ENCODE data around the gene FGD5.

The FGD5 gene

DNA sequence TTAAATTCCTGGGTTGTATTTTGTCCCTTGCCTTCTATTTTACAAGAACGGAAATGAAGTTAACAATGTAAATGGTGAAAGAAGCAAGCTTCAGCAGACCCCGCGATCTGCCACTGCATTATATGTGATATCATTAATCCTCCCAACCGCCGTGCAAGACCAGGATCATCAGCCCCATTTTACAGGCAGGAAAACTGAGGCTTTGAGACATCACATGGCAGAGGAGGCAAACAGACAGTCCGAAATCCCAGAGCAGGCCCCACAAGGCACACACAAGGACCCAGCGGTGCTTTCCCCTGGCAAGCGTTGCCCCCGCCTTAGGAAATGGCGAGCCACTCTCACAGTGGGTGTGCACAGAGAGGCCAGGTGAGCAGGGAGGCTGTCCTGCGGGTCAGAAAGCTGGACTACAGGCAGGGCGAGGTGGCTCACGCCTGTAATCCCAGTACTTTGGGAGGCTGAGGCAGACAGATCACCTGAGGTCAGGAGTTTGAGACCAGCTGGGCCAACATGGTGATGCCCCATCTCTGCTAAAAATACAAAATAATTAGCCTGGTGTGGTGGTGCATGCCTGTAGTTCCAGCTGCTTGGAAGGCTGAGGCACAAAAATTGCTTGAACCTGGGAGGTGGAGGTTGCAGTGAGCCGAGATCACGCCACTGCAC, 16.2 kb downstream of the FGD5 start:
- Histone ChIP-seq H3K9me2 (replicated peaks; ENCODE audit: control insufficient read depth, low read length) (no peaks in the 10 kb centered on the region), H3K36me3 (ENCODE audit: control insufficient read depth, low read length) (no peaks in the 10 kb centered on the region), H3K4me2 (ENCODE audit: low read length) (no peak overlapping the region), H3K9me3 (ENCODE audit: control insufficient read depth, insufficient read depth, low read length) (no peaks in the 10 kb centered on the region), H3K79me2 (ENCODE audit: control insufficient read depth, low read length) (no peaks in the 10 kb centered on the region), H3K27ac (ENCODE audit: low read depth, low read length) (no peak overlapping the region), H4K20me1 (ENCODE audit: control insufficient read depth, insufficient read depth, low read depth, low read length) (no peaks in the 10 kb centered on the region), H3F3A (ENCODE audit: control insufficient read depth, insufficient read depth) (no peaks in the 10 kb centered on the region), H3K4me1 (ENCODE audit: control insufficient read depth, low read length) (no peaks in the 10 kb centered on the region), H3K4me3 (ENCODE audit: low read length) (no peak overlapping the region), H3K27me3 (ENCODE audit: control insufficient read depth, low read length) (peaks cover 26% of the 10 kb centered on the region)
- TF ChIP-seq, protein P1, sequence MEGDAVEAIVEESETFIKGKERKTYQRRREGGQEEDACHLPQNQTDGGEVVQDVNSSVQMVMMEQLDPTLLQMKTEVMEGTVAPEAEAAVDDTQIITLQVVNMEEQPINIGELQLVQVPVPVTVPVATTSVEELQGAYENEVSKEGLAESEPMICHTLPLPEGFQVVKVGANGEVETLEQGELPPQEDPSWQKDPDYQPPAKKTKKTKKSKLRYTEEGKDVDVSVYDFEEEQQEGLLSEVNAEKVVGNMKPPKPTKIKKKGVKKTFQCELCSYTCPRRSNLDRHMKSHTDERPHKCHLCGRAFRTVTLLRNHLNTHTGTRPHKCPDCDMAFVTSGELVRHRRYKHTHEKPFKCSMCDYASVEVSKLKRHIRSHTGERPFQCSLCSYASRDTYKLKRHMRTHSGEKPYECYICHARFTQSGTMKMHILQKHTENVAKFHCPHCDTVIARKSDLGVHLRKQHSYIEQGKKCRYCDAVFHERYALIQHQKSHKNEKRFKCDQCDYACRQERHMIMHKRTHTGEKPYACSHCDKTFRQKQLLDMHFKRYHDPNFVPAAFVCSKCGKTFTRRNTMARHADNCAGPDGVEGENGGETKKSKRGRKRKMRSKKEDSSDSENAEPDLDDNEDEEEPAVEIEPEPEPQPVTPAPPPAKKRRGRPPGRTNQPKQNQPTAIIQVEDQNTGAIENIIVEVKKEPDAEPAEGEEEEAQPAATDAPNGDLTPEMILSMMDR (IDR thresholded peaks at IDR 0.05; ENCODE audit: low read depth, low read length, poor library complexity, severe bottlenecking) = no peak
- no peak for TF ChIP-seq EZH2phosphoT487 (IDR thresholded peaks at IDR 0.05; ENCODE audit: borderline replicate concordance, low read length)

DNA sequence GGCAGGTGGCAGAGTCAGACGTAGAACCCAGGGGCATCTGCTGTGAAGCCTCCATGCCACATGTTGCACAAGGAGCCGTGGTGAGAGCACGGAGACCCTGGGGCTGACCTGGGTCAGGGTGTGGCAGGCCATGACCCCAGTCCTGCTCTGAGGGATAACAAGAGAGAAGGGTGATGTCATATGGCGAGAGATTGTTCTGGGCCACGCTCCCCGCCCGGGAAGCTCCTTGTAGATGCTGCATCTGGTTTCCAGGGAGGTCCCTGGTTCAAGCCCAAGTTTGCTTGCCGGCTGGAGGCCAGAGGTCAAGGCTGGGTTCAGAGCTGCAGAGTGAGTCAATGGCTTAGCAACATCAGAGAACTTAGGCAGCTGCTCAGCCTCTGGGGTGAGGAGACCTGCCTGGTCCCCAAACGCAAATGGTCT, 17.3 kb downstream of the FGD5 start:
- Histone ChIP-seq H3K9me2 (replicated peaks; ENCODE audit: control insufficient read depth, low read length) (no peaks in the 10 kb centered on the region), H4K20me1 (ENCODE audit: control insufficient read depth, insufficient read depth, low read depth, low read length) (no peaks in the 10 kb centered on the region), H3K4me2 (ENCODE audit: low read length) (no peak overlapping the region), H3K36me3 (ENCODE audit: control insufficient read depth, low read length) (no peaks in the 10 kb centered on the region), H3K79me2 (ENCODE audit: control insufficient read depth, low read length) (no peaks in the 10 kb centered on the region), H3K4me3 (ENCODE audit: low read length) (no peak overlapping the region), H3K4me1 (ENCODE audit: control insufficient read depth, low read length) (no peaks in the 10 kb centered on the region), H3K9me3 (ENCODE audit: control insufficient read depth, insufficient read depth, low read length) (no peaks in the 10 kb centered on the region), H3K27ac (ENCODE audit: low read depth, low read length) (no peak overlapping the region), H3F3A (ENCODE audit: control insufficient read depth, insufficient read depth) (no peaks in the 10 kb centered on the region), H3K27me3 (ENCODE audit: control insufficient read depth, low read length) (peaks cover 25% of the 10 kb centered on the region)
- no peak for TF ChIP-seq EZH2phosphoT487 (IDR thresholded peaks at IDR 0.05; ENCODE audit: borderline replicate concordance, low read length)
- TF ChIP-seq, protein P1 (IDR thresholded peaks at IDR 0.05; ENCODE audit: low read depth, low read length, poor library complexity, severe bottlenecking) = no peak

DNA sequence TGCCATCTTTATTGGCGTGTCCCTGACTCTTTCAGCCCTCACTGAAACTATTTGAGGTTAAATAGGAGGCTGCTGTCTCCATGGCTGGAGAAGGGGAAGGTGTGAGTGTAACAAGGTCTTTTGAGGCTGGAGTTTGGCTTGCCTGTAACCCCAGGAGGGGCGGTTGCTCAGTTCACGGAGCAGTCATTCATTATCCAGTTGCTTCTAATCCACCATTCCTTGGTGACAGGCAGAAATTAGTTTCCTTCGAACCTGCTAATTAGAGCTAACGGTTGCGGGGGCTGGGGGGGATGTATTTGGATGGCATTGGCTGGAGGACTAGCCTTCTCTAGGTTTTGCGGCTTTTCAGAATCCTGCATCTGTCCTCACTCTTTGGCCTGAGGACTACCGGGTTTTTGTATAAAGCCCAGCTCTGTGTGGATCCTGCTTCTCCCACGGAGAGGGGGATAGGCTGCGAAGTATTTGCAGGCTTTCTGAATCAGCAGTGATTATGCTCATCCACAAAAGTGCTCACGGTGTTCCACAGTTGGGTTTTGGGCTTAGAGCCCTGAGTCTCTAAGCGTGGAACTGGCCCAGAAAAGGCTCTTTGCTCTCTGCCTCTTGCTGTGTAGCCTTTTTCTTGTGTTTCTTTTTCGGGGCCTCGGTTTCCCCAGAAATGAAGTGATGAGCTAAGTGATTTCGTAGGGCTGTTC, 18.6 kb downstream of the FGD5 start:
- no peaks in the 10 kb centered on the region for H3F3A ChIP-seq (ENCODE audit: control insufficient read depth, insufficient read depth)
- peaks cover 16% of the 10 kb centered on the region; the same call in 1 of the 2 replicates for H3K27me3 ChIP-seq (ENCODE audit: control insufficient read depth, low read length)
- TF ChIP-seq, protein P1 (IDR thresholded peaks at IDR 0.05; ENCODE audit: low read depth, low read length, poor library complexity, severe bottlenecking) = no peak
- TF ChIP-seq EZH2phosphoT487 (IDR thresholded peaks at IDR 0.05; ENCODE audit: borderline replicate concordance, low read length) = no peak
- no peaks in the 10 kb centered on the region for H3K36me3 ChIP-seq (ENCODE audit: control insufficient read depth, low read length)
- no peaks in the 10 kb centered on the region for H3K79me2 ChIP-seq (ENCODE audit: control insufficient read depth, low read length)
- H3K4me3 ChIP-seq (ENCODE audit: low read length) = no peak overlapping the region
- H3K27ac ChIP-seq (ENCODE audit: low read depth, low read length) = no peak overlapping the region
- no peaks in the 10 kb centered on the region for H3K4me1 ChIP-seq (ENCODE audit: control insufficient read depth, low read length)
- no peaks in the 10 kb centered on the region for H3K9me3 ChIP-seq (ENCODE audit: control insufficient read depth, insufficient read depth, low read length)
- no peaks in the 10 kb centered on the region for H4K20me1 ChIP-seq (ENCODE audit: control insufficient read depth, insufficient read depth, low read depth, low read length)
- H3K9me2 ChIP-seq (replicated peaks; ENCODE audit: control insufficient read depth, low read length) = no peaks in the 10 kb centered on the region
- H3K4me2 ChIP-seq (ENCODE audit: low read length) = no peak overlapping the region
